GM12872 (cell line): ENCODE data around the gene TRIM71.

Experiments
- TF ChIP-seq, protein P1 (sequence below): IDR thresholded peaks from 3 replicates; pipeline ENCODE4 v1.5.1; 2011; ENCODE audit warnings: low read depth, mild to moderate bottlenecking, low read length, moderate library complexity; ENCODE audit not compliant: insufficient read depth

TRIM71 gene

GRCh38 chr3:32794487-32795308 is 23.1 kb upstream of the TRIM71 start:
- TF ChIP-seq, protein P1, sequence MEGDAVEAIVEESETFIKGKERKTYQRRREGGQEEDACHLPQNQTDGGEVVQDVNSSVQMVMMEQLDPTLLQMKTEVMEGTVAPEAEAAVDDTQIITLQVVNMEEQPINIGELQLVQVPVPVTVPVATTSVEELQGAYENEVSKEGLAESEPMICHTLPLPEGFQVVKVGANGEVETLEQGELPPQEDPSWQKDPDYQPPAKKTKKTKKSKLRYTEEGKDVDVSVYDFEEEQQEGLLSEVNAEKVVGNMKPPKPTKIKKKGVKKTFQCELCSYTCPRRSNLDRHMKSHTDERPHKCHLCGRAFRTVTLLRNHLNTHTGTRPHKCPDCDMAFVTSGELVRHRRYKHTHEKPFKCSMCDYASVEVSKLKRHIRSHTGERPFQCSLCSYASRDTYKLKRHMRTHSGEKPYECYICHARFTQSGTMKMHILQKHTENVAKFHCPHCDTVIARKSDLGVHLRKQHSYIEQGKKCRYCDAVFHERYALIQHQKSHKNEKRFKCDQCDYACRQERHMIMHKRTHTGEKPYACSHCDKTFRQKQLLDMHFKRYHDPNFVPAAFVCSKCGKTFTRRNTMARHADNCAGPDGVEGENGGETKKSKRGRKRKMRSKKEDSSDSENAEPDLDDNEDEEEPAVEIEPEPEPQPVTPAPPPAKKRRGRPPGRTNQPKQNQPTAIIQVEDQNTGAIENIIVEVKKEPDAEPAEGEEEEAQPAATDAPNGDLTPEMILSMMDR = no peak

- TF ChIP-seq, protein P1 = no peak
Observed at GRCh38 chr3:32797776-32798175, 20.0 kb upstream of the TRIM71 start.

DNA sequence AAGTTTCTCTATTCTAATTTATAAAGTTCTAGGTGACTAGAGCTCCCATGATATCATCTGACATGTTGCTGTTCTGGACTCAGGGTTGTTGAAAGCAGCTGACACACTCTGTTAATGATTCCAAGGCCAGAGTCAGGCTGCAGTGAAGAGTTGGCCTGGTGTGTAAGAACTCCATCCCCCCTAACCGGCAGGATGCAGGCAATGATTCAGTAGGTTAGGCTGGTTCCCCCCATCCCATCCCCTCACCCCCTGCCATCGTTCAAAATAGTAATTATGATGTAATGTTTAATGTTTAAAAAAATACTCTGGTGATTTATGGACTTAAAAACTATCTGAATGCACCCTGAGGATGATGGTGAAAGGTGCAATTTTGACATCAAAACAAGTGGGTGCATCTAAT is 4.6 kb upstream of the TRIM71 start:
- TF ChIP-seq, protein P1 = no peak

- TF ChIP-seq, protein P1 = no peak
Observed at GRCh38 chr3:32814361-32814760, 3.4 kb upstream of the TRIM71 start.

DNA sequence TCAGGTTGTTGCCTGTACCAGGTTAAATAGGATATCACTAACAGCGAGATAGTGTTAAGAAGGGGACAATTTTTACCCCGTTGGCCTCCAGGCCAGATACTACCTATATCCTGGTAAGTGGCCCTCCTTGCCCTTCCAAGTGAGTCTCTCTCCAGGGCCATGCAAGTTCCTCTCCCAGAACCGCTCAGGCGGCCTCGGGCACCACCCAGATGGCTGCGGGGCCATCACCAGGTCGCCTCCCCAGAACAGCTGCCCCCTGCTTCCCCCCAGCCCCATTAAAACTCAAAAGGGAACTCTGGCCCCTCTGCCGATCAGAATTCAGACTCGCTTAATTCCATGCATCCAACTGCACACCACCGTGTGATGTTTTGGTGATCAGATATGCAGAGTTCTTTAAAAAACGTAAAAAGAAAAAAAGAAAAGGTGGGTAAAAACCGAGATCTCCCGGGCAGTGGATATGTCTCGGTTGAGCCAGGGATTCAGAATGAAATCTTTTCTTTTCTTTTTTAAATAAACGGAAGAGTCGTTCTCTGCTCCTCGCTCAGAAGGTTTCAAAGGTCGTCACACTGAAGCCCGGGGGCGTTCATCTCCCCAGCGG is 1.9 kb upstream of the TRIM71 start:
- TF ChIP-seq, protein P1 = no peak

DNA sequence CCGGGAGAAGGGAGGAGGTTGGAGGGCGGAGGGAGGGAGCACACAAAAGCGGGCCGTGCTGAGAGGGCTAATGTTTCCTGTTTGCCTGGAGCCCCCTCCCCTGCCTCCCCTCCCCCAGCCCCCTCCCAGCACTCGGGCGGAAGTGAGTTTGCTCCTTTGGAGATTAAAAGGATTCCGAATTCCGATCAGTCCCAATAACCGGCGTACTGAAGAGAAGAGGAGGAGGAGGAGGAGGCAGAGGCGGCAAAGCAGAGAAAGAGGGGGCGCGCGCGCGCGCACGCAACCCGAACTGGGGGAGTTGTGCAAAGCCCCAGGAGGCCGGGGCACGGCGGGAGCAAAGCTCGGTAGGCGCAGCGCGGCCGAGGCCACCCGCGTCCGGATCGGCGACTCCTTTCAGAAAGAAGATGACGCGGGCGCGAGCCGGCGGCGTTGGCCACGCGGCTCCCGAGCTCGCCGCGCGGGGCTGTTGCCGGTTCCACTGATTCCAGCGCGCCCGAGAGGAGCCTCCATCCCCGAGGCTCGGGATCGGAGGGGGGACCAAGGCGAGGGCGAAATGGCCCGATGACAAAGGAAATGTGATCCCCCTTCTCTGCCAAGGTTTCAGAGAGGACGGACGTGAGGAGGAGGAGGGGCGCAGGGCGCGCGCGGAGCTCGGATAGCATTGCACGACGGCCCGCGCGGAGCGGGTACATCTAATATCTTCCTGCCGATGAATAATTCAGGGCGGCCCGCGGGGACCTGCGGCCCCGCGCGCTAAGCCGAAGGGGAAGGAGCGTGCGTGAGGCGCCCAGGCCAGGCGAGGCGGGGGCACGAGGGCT is 1.1 kb upstream of the TRIM71 start:
- TF ChIP-seq, protein P1 = no peak

DNA sequence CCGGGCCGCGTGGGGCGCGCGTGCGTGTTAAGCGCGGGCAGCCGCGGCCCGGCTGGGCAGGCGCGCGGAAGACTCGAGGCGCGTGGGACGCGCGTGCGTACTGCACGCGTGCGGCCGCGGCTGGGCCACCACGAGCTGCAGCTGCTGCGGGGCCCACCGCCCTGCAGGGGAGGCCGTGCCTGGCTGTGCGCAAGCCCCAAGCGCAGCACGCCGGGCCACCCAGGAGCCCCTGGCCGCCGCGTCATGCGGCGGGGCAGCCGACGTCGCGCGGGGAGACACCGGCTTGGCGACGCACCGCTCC is 590 bp upstream of the TRIM71 start:
- TF ChIP-seq, protein P1 = no peak
